Forelimb muscle (tissue), 1 donor: ENCODE results near the gene VMO1. TPM values are rescaled to one million over a fixed set of nuclear protein-coding genes. Genes with fewer than 3 reads are reported as not detected.

Experiments
- polyA plus RNA-seq: library from polyadenylated mRNA; unstranded; fragments of 120-200 nt; gene quantifications from one replicate; pipeline ENCODE4 v1.2.1, GENCODE V29; 2013; ENCODE audit not compliant: insufficient read length

Gene VMO1
- polyA plus RNA-seq, 1 donor: 9.7 TPM

Other genes with a start within 250 kb of the VMO1 start
- 28.3 TPM for gene MYBBP1A, start 231.0 kb downstream of the VMO1 start, polyA plus RNA-seq
- gene GGT6, start 225.8 kb downstream of the VMO1 start, polyA plus RNA-seq: 0.18 TPM
- gene SMTNL2, start 201.8 kb downstream of the VMO1 start, polyA plus RNA-seq: 163 TPM
- gene ALOX15, start 144.7 kb downstream of the VMO1 start, polyA plus RNA-seq: 0.40 TPM
- gene PELP1, start 82.2 kb downstream of the VMO1 start, polyA plus RNA-seq: 31.9 TPM
- gene ARRB2, start 75.7 kb downstream of the VMO1 start, polyA plus RNA-seq: 22.3 TPM
- 18.0 TPM for gene MED11, start 54.9 kb downstream of the VMO1 start, polyA plus RNA-seq
- 0.28 TPM for gene ZMYND15, start 46.5 kb downstream of the VMO1 start, polyA plus RNA-seq
- gene CXCL16, start 46.4 kb downstream of the VMO1 start, polyA plus RNA-seq: 5.1 TPM
- gene TM4SF5, start 14.5 kb downstream of the VMO1 start, polyA plus RNA-seq: not detected
- gene GLTPD2, start 2.6 kb upstream of the VMO1 start, polyA plus RNA-seq: 0.95 TPM
- gene PSMB6, start 9.8 kb upstream of the VMO1 start, polyA plus RNA-seq: 96.7 TPM
- 25.4 TPM for gene PLD2, start 20.8 kb upstream of the VMO1 start, polyA plus RNA-seq
- 25.4 TPM for gene MINK1, start 47.0 kb upstream of the VMO1 start, polyA plus RNA-seq
- 1.3 TPM for gene C17orf107, start 113.2 kb upstream of the VMO1 start, polyA plus RNA-seq
- 2.3 TPM for gene CHRNE, start 116.7 kb upstream of the VMO1 start, polyA plus RNA-seq
- 0.92 TPM for gene GP1BA, start 145.9 kb upstream of the VMO1 start, polyA plus RNA-seq
- gene SLC25A11, start 153.7 kb upstream of the VMO1 start, polyA plus RNA-seq: 53.8 TPM
- 72.7 TPM for gene RNF167, start 153.9 kb upstream of the VMO1 start, polyA plus RNA-seq
- 349 TPM for gene PFN1, start 162.2 kb upstream of the VMO1 start, polyA plus RNA-seq
- gene ENO3, start 164.8 kb upstream of the VMO1 start, polyA plus RNA-seq: 2,114 TPM
- 90.2 TPM for gene SPAG7, start 181.5 kb upstream of the VMO1 start, polyA plus RNA-seq
- 27.3 TPM for gene CAMTA2, start 201.3 kb upstream of the VMO1 start, polyA plus RNA-seq
- gene INCA1, start 211.2 kb upstream of the VMO1 start, polyA plus RNA-seq: 5.0 TPM
- gene KIF1C, start 211.6 kb upstream of the VMO1 start, polyA plus RNA-seq: 120 TPM
- 0.08 TPM for gene SLC52A1, start 249.1 kb upstream of the VMO1 start, polyA plus RNA-seq